Liver (tissue), 3 donors: ENCODE data around the gene KRCC1.

ENCODE experiments used
- JUND ChIP-seq, 2 donors: IDR thresholded peaks; 2 replicates each; pipeline ENCODE4 v1.6.1; 2016; ENCODE audit warnings: antibody characterized with exemption in 2 of 2
- TF ChIP-seq, protein P1 (sequence below): fragments of 150-350 bp; IDR thresholded peaks from 2 replicates; pipeline ENCODE4 v1.5.1; 2017; ENCODE audit warnings: improper control_type of control experiment, low read depth, low read length; ENCODE audit not compliant: missing input control
- TF ChIP-seq, protein P2 (sequence below): IDR thresholded peaks from 2 replicates; pipeline ENCODE4 v1.6.1; 2016; ENCODE audit warnings: antibody characterized with exemption
- donor health status: healthy.
- donor health status: healthy.

DNA sequence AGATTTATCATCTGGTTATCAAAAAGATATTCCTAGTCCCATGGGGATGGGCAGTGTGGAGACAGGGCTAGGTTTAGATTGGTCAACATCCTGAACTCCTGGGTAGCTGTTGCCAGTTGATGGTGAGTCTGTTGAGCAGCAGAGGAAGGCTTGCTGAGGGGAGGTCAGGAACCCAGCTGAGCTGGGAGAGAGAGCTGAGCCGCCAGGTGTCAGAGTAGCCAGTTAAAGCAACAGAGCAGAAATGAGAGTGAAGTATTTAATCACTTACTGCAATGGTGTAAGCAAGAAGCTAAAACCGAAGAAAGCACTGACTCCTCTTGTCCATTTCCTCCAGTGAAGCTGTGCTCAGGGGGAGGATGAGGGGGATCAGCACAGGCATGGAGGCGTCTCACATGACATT lies 41.6 kb upstream of the KRCC1 start:
- TF ChIP-seq JUND (IDR thresholded peaks at IDR 0.05): no peak
- TF ChIP-seq, protein P1, sequence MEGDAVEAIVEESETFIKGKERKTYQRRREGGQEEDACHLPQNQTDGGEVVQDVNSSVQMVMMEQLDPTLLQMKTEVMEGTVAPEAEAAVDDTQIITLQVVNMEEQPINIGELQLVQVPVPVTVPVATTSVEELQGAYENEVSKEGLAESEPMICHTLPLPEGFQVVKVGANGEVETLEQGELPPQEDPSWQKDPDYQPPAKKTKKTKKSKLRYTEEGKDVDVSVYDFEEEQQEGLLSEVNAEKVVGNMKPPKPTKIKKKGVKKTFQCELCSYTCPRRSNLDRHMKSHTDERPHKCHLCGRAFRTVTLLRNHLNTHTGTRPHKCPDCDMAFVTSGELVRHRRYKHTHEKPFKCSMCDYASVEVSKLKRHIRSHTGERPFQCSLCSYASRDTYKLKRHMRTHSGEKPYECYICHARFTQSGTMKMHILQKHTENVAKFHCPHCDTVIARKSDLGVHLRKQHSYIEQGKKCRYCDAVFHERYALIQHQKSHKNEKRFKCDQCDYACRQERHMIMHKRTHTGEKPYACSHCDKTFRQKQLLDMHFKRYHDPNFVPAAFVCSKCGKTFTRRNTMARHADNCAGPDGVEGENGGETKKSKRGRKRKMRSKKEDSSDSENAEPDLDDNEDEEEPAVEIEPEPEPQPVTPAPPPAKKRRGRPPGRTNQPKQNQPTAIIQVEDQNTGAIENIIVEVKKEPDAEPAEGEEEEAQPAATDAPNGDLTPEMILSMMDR: no peak
- TF ChIP-seq, protein P2, sequence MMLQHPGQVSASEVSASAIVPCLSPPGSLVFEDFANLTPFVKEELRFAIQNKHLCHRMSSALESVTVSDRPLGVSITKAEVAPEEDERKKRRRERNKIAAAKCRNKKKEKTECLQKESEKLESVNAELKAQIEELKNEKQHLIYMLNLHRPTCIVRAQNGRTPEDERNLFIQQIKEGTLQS: no peak
